ENCODE measurements around the gene EIF1B.
"Not testable (repeated sequence)": the region's sequence is repeated elsewhere in the genome, so short reads cannot be mapped to it uniquely, and the experiment has no call there.

EIF1B gene

GRCh38 chr3:40309418-40309924 lies at the start of gene EIF1B:
Gene EIF1B (plus strand): TSS chr3:40309707. CDS start chr3:40309942, 235 bp downstream.
- peak; percentile 97 for DNase-seq (ENCODE audit: low read depth)

DNA sequence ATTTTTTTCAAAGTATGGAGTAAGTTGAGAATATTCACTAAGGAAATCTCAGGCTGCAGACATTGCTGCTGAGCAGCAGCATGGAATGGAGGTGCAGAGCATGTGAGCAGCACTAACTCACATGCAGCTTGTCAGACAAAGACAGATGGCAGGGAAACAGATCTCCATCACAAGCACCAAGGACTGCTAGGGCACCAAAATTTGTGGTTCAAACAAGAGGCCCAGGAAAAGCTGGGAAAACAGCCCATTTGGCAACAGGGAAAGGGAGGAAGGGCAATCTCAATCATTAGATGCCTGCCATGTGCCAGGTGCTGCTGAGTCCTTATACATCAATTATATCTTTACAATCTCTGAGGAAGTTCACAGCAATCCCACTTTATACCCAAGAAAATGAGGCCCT lies 47.2 kb upstream of the EIF1B start:
- DNase-seq (ENCODE audit: low read depth) = no peak

- no peak for DNase-seq (ENCODE audit: low read depth)
Observed at GRCh38 chr3:40264451-40264850, 45.1 kb upstream of the EIF1B start.

DNA sequence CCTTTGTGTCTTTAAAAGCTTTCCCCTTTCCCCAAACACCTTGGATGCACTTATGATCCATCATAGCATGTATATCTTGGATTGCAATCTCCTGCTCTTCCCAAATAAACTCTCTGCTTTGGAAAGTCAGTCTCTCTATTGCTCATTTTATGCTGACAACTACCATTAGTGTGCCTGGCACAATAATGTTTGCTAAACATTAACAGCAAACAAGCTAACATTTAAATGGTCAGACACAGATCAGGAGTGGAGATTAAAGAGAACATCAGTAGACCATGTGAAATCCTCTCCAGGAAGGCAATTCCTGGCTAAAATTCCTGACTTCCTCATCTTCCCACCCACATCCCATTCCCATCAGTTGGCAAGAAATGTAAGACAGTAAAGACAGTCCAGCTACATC lies 44.3 kb upstream of the EIF1B start:
- no peak for DNase-seq (ENCODE audit: low read depth)

- peak; percentile 48 for DNase-seq (ENCODE audit: low read depth)
Observed at GRCh38 chr3:40267937-40268724, 41.4 kb upstream of the EIF1B start.

GRCh38 chr3:40268802-40269524 lies 40.5 kb upstream of the EIF1B start:
- no peak for DNase-seq (ENCODE audit: low read depth)

- no peak for DNase-seq (ENCODE audit: low read depth)
Observed at GRCh38 chr3:40278791-40279190, 30.7 kb upstream of the EIF1B start.

- no peak for DNase-seq (ENCODE audit: low read depth)
Observed at GRCh38 chr3:40281995-40282394, 27.5 kb upstream of the EIF1B start.

GRCh38 chr3:40283057-40283456 lies 26.4 kb upstream of the EIF1B start:
- not testable (repeated sequence) for DNase-seq (ENCODE audit: low read depth)

DNA sequence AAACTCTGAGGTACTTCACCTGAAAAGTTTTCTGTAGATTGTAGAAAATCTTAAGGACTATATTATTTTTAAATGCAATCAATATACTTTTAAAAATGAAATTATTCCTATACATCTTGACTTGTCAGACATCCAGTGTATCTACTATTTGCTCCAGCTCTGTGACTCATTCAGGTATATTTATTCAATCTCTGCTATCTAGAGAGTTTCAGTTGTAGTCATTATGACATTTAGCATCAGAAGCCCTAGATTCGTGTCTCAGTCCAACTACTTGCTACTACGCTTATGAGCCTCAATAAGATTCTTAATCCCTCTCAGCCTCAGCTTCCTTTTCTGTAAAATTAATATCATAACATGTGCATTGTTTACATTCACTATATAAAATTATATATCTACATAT lies 22.3 kb upstream of the EIF1B start:
- DNase-seq (ENCODE audit: low read depth) = no peak

DNA sequence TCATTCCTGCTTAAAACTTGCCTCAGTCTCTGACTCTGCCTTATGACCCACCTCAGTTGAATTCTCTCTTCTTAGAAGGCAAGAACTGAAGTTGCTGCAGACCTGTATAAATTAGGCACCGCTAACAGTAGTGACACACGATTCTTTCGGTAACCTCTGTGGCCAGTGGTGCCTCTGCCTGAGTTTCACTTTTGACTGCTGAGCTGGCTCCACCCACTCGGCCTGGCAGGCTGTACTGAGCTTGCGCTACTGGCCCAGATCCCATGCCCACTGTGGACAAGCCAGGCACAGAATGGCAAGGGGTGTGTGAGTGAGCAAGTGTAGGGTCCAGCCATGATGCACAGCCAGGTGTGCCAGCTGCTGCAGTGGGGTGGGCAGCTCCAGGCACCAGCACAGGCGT lies 19.1 kb upstream of the EIF1B start:
- DNase-seq (ENCODE audit: low read depth) = no peak

GRCh38 chr3:40291471-40291870 lies 18.0 kb upstream of the EIF1B start:
- no peak for DNase-seq (ENCODE audit: low read depth)

DNA sequence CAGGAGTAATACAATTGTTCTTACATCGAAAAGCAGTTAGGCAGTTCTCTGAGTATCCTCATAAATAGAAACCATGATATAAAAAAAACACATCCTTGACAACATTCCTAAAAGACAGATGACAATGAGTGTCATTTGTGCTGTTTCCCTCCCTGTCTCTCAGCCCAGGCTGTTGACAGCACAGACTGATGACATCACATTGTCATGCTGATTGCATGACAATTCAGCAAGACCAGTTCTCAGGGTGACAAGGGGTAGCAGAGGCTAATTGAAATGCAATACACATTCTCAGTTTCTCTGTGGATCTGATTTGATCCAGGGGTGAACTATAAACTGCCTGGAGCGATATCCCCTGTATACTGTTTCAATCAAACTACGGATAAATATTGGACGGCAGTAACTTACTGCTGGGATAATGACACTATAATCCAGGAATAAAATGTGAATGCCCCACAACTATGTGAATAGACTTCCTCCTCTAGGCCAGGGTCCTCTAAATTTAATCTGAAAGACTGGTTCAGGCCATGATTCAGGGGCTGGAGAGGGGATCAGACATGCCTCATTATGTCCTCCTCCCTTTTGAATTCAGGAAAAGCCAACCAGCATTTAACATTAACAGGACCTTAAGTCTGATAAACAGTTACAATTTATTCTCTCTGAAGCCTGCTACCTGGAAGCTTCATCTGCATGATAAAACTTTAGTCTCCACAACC lies 16.7 kb upstream of the EIF1B start:
- DNase-seq (ENCODE audit: low read depth) = no peak

GRCh38 chr3:40294434-40294833 lies 15.1 kb upstream of the EIF1B start:
- no peak for DNase-seq (ENCODE audit: low read depth)

DNA sequence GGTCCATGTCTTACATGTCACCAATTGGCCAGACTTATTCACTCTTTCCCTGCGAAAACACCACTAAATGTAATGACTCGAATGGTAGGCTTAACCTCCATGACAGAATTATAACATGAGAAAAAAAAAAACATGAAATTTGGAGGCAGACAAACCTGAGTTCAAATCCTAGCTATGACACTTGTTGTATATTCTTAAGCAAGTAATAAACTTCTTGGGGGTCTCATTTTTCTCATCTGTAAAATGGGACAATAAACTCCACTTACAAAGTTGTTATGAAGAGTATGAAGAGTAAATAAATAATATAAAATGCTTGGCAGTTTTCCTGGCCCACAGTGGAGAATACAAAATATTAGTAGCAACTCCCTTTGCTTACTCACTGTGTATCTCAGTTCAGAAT lies 11.4 kb upstream of the EIF1B start:
- no peak for DNase-seq (ENCODE audit: low read depth)

DNA sequence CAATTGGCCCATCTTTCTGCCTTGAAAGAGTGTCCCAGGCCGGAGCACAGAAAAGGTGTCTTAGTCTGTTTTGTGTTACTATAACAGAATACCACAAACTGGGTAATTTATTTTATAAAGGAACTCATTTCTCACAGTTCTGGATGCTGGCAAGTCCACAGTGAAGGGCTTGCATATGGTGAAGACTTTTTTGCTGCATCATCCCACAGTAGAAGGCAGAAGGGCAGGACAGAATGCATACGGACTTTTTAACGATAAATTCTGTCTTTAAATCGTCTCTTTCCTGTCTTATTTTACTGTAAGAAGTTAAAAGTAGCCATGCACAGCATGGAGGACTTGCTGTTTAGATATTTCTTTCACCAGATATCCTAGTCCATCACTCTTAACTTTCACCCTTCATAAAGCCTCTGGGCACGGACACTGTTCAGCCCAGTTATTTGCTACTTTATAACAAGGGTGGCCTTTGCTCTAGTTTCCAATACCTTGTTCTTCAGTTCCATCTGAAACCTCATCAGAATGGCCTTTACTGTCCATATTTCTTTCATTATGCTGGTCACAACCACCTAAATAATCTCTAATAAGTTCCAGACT lies 10.3 kb upstream of the EIF1B start:
- DNase-seq (ENCODE audit: low read depth) = no peak

- peak; percentile 93 for DNase-seq (ENCODE audit: low read depth)
Observed at GRCh38 chr3:40299721-40300335, 9.7 kb upstream of the EIF1B start.

- peak; percentile 26 for DNase-seq (ENCODE audit: low read depth)
Observed at GRCh38 chr3:40302784-40303183, 6.7 kb upstream of the EIF1B start.

DNA sequence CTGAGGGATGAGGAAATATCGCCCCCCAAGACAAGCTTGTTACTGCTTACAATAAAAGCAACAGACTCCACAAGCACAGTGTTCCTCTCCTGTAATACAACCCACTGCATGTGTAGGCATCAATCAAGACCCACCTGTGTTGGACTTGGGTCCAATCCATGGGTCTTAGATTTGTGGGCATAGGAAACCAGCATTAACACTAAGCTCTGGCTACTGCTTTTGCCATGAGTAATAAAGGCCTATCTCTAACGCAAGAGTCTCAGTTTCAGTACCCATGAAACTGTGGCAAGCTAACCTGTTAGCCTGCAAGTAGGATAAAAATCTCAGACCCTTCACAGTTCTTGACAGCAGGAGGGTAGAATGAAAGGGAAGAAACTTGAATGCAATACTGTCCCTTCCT lies 5.2 kb upstream of the EIF1B start:
- no peak for DNase-seq (ENCODE audit: low read depth)

DNA sequence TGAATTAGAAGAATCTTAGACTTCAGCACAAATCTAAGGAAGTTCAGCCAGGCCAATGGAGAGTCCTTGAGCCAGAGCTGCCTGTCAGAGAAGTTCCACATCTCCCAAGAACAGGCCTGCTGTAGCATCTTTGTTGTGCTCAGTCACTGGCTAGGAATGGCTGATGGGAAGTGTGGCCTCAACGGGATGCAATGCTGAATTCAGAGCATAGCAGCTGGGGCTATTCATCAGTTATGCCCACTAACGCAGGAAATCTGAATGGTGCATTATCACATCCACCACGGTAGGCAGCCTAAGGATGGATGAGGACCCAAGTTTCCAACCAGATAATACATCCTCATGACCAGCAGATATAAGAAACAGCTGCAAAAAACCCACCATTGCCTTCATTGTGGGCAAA lies 3.2 kb upstream of the EIF1B start:
- peak; percentile 64 for DNase-seq (ENCODE audit: low read depth)

DNA sequence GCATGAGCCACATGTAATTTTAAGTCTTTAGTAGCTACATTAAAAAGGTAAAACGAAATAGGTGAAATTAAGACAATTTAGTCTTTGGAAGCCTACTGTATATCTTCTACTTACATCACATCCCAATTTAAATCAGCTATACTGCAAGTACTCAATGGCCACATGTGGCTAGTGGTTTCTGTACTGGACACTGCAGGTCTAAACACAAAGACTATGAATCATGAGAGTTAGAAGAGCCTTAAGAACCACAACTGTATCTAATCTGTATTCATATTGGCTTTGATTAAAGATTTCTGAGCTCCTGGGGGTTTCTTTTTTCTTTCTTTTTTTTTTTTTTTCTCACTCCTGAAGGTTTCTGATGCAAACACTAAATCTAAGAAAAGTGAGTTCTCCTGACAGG lies 2.3 kb upstream of the EIF1B start:
- no peak for DNase-seq (ENCODE audit: low read depth)
